ENCODE measurements around the gene ETV5. TPM values are rescaled to one million over a fixed set of nuclear protein-coding genes. Genes with fewer than 3 reads are reported as not detected.

The ETV5 gene
- total and polyA plus RNA-seq, 9 of the 15 experiments (the other 6 are each of a cell fraction or from before 2014, with no cell fraction given): 9.2 to 25.9 (median 15.9) TPM

DNA sequence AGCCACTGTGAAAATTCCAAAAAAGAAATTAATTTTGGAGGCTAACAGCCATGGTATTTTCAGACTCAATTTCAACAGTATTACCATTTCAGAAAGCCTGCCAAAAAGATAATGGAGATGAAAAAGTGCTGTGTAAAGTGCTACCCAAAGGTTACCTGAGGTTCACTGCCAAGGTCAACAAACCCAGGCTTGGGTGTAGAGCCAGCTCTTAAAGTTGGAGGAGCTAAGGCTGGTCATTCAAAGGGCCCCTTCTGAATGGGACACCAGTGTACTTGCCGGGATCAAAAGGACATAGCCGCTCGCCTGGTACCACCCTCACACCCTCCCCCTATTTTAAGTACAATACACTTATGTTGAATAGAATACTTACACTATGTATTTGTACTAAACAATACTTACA lies 64.5 kb downstream of the ETV5 start:
- DNase-seq (ENCODE audit: extremely low read depth in 1 of 4, low spot score in 3 of 4) (no peak), ATAC-seq (peak; percentile 44), FAIRE-seq (no peak)
- no peak overlapping the region for H3K4me3 ChIP-seq
- no peak overlapping the region for H2AFZ ChIP-seq (ENCODE audit: low read depth, low read length)
- ChIA-PET POLR2A (no interaction called here), CTCF (ENCODE audit: low intra/inter-chr PET ratio) (no interaction called here)
- in situ Hi-C loops (cut with MboI) (no loop called here), intact Hi-C loops (cut with micrococcal nuclease) (no loop called here)
- no peak overlapping the region for H3K9ac ChIP-seq (ENCODE audit: insufficient read depth in 1 of 2, low read depth in 2 of 2, low read length in 2 of 2)
- no peaks in the 10 kb centered on the region for H3K9me3 ChIP-seq (replicated peaks; ENCODE audit: control insufficient read depth, insufficient read depth, low read depth, low read length)
- H3K27ac ChIP-seq (ENCODE audit: extremely low read depth, low read depth, low read length): no peak overlapping the region
- no peak overlapping the region for H3K4me2 ChIP-seq (ENCODE audit: insufficient read depth, low read length)
- no peaks in the 10 kb centered on the region for H3K79me2 ChIP-seq (ENCODE audit: control insufficient read depth, insufficient read depth, low read length)
- H4K20me1 ChIP-seq (replicated peaks; ENCODE audit: control insufficient read depth, insufficient read depth, low read length): no peaks in the 10 kb centered on the region
- no peaks in the 10 kb centered on the region; a peak in 2 of 5 replicates for H3K4me1 ChIP-seq (replicated peaks in 1 of 2; ENCODE audit: control insufficient read depth in 2 of 2, insufficient read depth in 2 of 2, low read length in 2 of 2)
- H3K36me3 ChIP-seq (ENCODE audit: control insufficient read depth, insufficient read depth, low read length): 0 out of 3 replicates have a peak, but pooled peaks cover under 1% of the 10 kb centered on the region
- H3K27me3 ChIP-seq (ENCODE audit: control insufficient read depth in 2 of 2, insufficient read depth in 2 of 2, low read length in 2 of 2): peaks cover 0 to 10% of the 10 kb centered on the region in 2 experiments; a peak in 2 of 5 replicates
- TF ChIP-seq, protein P1, sequence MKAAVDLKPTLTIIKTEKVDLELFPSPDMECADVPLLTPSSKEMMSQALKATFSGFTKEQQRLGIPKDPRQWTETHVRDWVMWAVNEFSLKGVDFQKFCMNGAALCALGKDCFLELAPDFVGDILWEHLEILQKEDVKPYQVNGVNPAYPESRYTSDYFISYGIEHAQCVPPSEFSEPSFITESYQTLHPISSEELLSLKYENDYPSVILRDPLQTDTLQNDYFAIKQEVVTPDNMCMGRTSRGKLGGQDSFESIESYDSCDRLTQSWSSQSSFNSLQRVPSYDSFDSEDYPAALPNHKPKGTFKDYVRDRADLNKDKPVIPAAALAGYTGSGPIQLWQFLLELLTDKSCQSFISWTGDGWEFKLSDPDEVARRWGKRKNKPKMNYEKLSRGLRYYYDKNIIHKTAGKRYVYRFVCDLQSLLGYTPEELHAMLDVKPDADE (conservative IDR thresholded peaks at IDR 0.05; ENCODE audit: control insufficient read depth, low read depth, low read length): no peak
- TF ChIP-seq SMARCB1 (IDR thresholded peaks at IDR 0.05; ENCODE audit: insufficient read length, low read depth) (no peak), ZNF408 (CRISPR knock-in tag; IDR thresholded peaks at IDR 0.05; ENCODE audit: low read depth) (no peak), NFXL1 (CRISPR knock-in tag; IDR thresholded peaks at IDR 0.05) (no peak), STAT5B (CRISPR knock-in tag; IDR thresholded peaks at IDR 0.05) (no peak), HLTF (IDR thresholded peaks at IDR 0.05) (no peak), ZNF668 (CRISPR knock-in tag; IDR thresholded peaks at IDR 0.05) (no peak), ZNF561 (CRISPR knock-in tag; conservative IDR thresholded peaks at IDR 0.05) (no peak), IFI16 (CRISPR knock-in tag; IDR thresholded peaks at IDR 0.05) (no peak), ZSCAN32 (CRISPR knock-in tag; IDR thresholded peaks at IDR 0.05) (no peak), FOSL1 (tag; conservative IDR thresholded peaks at IDR 0.05) (no peak), ELF1 (tag; IDR thresholded peaks at IDR 0.05) (no peak)
- TF ChIP-seq, protein P2, sequence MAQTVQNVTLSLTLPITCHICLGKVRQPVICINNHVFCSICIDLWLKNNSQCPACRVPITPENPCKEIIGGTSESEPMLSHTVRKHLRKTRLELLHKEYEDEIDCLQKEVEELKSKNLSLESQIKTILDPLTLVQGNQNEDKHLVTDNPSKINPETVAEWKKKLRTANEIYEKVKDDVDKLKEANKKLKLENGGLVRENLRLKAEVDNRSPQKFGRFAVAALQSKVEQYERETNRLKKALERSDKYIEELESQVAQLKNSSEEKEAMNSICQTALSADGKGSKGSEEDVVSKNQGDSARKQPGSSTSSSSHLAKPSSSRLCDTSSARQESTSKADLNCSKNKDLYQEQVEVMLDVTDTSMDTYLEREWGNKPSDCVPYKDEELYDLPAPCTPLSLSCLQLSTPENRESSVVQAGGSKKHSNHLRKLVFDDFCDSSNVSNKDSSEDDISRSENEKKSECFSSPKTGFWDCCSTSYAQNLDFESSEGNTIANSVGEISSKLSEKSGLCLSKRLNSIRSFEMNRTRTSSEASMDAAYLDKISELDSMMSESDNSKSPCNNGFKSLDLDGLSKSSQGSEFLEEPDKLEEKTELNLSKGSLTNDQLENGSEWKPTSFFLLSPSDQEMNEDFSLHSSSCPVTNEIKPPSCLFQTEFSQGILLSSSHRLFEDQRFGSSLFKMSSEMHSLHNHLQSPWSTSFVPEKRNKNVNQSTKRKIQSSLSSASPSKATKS (CRISPR knock-in tag; IDR thresholded peaks at IDR 0.05): no peak
- WGBS (ENCODE audit: insufficient coverage, low coverage, missing lambda C conversion rate): 73% methylated on average over 3 of the region's 3 CpGs
- BruUV-seq (replicated peaks): no TSS peak
- no peaks in the 10 kb centered on the region for H3K9me1 ChIP-seq (ENCODE audit: control insufficient read depth, insufficient read depth, low read length)

Measured in K562 (cell line).